CD4-positive, alpha-beta T cell treated with Interleukin-4 for 4 hours (primary cell): ENCODE data around the gene ING3.
"Not testable (repeated sequence)": the region's sequence is repeated elsewhere in the genome, so short reads cannot be mapped to it uniquely, and the experiment has no call there.

ENCODE experiments used
- DNase-seq: peaks from one replicate; pipeline ENCODE4 v3.0.0-alpha.2; 2020

ING3 gene

DNA sequence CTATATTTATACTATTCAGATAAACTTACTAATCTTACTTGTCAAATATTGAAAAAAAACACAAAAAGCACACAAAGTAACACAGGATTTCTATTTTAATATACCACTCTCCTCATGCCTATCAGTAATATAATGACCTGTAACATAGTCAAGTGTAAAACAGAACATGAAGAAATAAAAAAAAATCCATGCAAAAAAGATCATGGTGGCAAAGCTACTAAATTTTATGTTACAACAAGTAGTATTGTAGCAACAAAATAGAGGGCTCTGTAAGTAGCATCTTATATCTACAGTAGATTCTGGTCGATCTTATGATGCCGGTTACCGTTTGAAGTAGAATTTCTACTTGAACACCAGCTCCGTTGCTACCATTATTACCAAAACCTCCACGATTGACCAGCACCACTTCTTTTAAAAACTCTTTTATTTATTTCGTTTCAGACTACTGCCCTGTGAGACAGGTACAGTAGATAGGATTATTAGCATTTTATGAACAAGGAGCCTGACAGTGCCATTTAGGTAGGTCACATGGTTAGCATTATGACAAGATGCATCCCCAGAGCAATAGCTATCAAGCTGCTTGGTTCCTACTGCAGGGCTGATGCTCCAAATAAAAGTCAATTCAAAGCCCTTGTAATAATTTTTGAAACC, 40.0 kb downstream of the ING3 start:
- no peak for DNase-seq

GRCh38 chr7:120991161-120991560, 40.6 kb downstream of the ING3 start:
- DNase-seq, result no peak

DNA sequence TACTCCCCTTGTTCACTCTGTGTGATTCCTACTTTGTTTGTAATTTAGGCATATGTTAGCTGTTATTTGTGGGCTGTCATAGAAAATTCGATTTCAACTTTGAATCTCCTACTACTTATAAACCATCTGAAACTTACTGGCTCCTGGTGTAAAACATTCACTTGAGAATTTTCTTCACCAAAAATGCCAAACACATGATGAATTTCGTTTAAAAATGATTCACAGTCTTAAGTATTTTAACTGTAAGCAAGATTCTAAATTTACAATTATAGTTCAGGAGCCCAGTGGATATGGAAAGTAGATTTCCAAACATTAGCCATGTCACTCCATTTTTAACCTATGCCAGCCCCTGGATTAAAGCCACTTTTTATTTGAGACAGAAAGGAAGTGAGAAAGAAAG, 41.0 kb downstream of the ING3 start:
- no peak for DNase-seq

DNA sequence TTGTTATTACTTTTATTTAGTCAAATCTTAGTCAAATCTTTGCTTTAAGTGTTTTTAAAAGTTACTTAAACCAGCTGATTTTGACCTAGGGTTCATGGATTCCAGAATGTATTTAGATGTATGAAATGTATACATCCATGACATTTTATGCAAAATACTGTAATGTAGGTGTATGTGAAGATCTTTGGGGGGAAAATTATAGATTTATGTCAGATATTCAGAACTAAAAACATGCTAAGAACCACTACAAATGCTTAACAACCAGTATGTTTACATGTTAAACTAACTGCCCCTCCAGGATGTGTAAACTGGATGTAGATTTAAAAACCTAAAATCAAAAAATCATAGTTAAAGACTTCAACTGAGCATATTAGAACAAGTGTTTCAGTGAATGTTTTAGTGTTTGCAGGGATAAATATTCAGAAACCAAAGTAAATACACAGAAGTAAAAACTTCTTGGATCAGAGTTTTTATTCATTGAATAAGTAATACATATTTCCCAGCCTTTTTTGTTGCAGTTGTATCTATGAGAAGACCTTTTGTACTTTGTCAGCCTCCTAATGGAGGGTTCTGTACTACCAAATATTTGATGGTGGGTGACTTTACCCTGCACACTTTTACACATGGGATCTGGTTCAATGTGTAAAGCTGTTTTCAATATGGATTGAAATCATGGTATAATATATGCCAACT, 41.8 kb downstream of the ING3 start:
- DNase-seq, result no peak

DNA sequence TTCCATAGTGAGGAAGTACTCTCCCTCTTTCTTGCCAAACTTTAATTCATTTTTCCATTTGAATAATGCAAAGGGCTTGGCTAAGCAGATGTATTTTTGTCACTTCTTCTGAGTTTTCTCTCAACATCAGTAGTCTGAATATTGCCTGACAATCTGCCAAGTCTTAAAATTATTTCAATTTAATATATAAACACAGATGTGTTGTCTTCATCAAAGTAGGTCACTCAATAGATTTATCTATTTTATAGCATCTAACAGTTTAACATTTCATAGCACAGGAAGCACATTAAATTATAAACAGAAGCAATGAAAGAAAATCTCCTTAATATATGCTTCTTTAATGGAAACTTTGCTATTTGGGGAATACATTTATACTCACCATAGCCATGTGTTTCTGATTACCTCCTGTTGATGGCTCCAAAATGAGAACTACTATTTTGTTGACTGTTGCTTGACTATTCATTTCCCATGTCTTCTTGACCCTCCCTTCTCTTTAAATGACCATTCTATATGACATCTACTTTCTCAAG, 42.5 kb downstream of the ING3 start:
- DNase-seq, result no peak

DNA sequence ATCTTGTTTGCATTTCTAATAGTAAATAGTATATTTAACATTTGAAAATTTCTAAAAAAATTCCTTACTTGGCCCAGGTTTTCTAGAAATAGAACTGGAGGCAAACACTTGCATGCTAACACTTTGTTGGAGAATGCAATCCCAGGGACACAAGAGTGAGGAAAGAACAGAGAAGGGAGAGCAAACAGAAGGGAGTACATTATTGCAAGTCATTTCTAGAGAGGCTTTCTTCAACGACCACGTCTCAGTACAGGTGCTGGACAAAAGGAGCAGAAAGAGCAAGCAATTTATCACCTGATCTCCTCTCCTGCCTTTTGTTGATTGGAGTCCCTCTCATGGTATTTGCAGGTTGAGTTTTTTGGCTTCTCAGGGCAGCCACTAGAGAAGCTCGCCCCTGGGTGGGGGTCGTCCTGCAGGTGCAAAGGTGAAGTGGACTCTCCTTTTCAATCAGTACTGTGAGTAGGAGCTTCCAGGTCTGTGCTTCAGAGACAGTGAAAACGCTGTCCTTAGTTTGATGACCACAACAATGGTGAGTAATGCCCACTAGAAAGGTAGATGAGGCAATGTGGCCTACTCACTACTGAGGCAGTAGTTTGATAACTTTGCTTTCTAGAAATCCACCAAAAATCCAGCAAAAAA, 43.1 kb downstream of the ING3 start:
- no peak for DNase-seq

DNA sequence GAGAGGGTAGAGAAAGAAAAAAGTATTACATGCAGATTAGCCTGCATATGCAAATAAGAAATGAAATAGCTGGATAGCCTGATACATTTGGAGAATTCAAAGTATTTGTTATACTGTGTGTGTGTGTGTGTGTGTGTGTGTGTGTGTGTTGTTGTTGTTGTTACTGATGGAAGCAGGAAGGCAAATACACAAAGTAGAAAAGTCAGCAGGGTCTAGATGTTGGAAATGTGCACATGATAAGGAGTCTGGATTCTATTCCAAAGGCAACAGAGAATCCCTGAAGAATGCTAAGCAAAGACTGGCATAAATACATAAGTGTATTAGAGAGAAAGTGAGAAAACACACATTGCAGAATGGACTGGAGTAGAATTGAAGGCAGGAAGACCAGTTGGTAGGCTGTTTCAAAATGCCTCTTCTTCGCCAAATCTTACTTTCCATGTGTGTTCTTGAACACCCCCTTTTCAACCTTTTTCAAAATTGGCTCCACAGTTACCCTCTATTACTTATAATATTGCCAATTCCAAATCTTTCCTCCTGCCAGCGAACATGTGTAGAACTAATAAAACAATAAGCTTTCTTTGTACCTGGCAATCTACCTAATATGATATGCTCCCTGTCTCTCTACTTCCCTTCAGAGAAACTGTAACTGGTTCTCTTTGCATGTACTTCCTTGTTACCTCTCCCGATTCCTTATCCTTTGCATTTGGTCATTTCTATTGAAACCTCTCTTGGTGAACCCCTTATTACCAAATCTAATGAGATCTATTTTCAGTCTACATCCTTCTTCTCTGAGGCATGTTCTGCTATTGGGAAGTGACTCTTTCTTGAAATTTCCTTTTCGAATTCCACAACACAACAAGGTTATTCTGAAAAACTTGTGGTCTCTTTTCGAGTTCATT, 44.2 kb downstream of the ING3 start:
- DNase-seq, result no peak

DNA sequence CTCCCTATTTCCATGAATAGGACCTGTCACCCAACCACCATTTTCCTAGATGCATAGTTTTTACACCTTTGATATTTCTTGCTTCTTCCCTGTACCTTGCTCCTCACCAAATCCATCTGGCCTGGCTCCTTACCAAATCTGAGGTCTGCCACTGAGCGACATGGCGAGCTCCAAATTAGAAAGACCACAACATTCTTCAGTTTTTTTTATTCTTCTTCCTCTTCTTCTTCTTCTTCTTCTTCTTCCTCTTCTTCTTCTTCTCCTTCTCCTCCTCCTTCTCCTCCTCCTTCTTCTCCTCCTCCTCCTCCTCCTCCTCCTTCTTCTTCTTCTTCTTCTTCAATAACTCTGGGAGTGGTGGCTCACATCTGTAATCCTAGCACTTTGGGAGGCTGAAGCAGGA, 45.1 kb downstream of the ING3 start:
- no peak for DNase-seq

GRCh38 chr7:120996333-120996987, 45.9 kb downstream of the ING3 start:
- DNase-seq, result peak; percentile 54

- DNase-seq, result no peak
Measured at GRCh38 chr7:120996988-120997345, 46.4 kb downstream of the ING3 start.

- no peak for DNase-seq
Measured at GRCh38 chr7:120997882-120998474, 47.4 kb downstream of the ING3 start.

DNA sequence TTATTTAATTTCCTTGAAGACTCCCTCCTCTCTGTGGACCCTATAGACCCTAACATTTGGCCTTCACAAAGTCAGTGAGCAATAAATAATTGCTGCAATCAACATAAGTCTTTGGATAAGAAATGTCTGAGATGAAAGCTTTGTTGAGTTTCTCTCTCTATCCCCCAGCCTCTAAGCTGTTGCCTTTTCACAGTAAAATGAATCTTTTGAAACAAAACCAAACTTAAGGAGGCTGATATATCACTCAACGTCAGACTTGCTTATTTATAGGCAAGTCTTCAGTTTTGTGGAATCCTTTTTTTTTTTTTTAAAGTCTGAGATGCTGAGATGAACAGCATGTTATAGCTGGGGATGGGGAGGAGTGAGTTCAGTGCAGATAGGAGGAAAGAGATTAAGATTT, 47.9 kb downstream of the ING3 start:
- DNase-seq, result no peak

- DNase-seq, result no peak
Measured at GRCh38 chr7:120998996-120999565, 48.5 kb downstream of the ING3 start.

- DNase-seq, result no peak
Measured at GRCh38 chr7:121000081-121000983, 49.8 kb downstream of the ING3 start.

DNA sequence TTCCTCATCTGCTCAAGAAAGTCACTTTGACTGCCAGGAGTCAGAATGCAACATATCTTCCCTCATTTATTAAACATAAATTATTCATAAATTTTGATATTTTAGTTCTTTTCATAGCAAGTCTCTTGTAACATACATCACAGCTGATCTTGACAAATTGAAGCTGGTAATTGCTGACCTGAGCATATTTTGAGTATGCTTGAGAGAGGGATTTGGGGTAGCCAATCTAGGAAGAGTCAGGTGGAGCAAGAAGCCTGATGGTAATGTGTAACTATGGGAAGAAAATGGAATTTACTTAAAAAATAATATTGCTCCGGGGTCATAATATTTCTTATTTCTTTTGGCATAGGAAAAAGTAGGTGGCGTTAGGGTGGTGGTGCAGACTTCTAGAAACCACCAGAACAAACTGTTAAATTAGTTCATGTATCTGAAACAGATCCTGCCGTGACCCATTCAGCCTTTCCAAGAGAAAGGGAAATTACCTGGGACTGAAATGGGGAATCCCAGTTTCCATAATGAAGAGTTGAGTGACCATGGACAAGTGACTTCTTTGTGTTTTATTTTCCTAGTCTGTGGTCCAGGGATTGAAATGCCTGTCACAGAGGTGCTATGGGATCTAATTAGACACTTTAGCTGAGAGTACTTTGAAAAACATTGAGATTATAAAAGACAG, 50.8 kb downstream of the ING3 start:
- DNase-seq, result no peak

GRCh38 chr7:121002048-121002756, 51.6 kb downstream of the ING3 start:
- no peak for DNase-seq

- no peak for DNase-seq
Measured at GRCh38 chr7:121002757-121003200, 52.2 kb downstream of the ING3 start.

- no peak for DNase-seq
Measured at GRCh38 chr7:121003986-121004685, 53.6 kb downstream of the ING3 start.

GRCh38 chr7:121005058-121005457, 54.5 kb downstream of the ING3 start:
- DNase-seq, result not testable (repeated sequence)
